C4-2B (cell line): ENCODE measurements around the gene NKD1.

Experiments
- H3K27ac ChIP-seq: fragments of 450-650 bp; 2 replicates; pipeline ENCODE4 v1.5.1; 2017
- ZFX ChIP-seq: fragments of 450-650 bp; IDR thresholded peaks from 2 replicates; pipeline ENCODE4 v1.6.1; 2017
- TF ChIP-seq, protein P1 (sequence below): fragments of 450-650 bp; conservative IDR thresholded peaks from 2 replicates; pipeline ENCODE4 v1.5.1; 2017; ENCODE audit warnings: mild to moderate bottlenecking

NKD1 gene

DNA sequence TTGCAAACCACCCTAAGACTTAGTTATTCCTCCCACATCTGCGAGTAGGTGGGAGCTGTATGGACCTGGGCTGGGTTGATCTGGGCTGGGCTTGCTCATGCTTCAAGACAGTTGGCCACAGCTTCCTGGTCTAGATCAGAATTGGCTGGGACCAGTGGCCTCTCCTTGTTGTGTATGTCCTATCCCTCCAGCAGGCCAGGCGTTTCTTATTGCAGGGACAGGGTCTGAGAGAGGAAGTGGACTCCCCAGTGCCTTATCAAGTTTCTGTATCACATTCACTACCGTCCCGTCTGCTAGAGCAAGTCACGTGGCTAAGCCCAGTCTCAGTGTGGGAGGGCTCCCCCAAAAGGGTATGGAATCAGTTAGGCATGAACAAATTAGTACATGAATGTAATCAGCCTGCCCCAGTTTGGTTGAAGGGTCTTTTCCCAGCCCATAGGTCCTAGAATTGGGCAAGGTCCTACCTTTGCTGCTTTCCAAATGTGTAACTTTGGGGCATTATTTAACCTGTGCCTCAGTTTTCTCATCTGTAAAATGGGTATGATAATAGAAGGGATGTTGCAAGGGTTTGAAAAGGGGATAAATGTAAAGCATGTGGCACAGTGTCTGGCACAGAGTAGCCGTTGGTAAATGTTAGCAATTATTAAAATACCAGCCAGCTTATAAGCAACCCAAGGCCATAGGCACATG is 36.0 kb downstream of the NKD1 start:
- no peak for TF ChIP-seq ZFX
- TF ChIP-seq, protein P1, sequence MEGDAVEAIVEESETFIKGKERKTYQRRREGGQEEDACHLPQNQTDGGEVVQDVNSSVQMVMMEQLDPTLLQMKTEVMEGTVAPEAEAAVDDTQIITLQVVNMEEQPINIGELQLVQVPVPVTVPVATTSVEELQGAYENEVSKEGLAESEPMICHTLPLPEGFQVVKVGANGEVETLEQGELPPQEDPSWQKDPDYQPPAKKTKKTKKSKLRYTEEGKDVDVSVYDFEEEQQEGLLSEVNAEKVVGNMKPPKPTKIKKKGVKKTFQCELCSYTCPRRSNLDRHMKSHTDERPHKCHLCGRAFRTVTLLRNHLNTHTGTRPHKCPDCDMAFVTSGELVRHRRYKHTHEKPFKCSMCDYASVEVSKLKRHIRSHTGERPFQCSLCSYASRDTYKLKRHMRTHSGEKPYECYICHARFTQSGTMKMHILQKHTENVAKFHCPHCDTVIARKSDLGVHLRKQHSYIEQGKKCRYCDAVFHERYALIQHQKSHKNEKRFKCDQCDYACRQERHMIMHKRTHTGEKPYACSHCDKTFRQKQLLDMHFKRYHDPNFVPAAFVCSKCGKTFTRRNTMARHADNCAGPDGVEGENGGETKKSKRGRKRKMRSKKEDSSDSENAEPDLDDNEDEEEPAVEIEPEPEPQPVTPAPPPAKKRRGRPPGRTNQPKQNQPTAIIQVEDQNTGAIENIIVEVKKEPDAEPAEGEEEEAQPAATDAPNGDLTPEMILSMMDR = no peak
- no peak overlapping the region for H3K27ac ChIP-seq

DNA sequence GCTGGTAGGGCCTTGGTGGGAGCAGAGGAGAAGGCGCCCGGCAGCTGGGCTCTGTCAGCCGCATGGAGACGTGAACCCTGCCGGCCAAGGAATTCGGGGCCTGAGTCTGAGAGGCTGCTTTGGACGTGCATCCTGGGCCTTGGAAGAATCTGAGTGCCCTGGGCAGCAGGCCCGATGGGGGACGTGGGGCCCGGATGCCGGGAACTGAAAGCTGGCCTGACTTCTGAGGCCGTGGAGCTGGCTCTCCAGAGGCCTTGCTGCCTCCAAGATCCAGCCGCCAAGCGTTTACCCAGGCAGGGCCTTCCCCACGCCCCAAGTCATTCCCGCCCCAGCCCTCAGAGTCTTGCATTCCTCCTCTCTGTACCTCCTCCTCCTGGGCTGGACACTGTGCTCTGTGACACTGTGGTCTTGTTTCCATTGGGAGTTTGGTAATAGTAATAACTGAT is 37.2 kb downstream of the NKD1 start:
- H3K27ac ChIP-seq = no peak overlapping the region
- TF ChIP-seq ZFX = no peak
- TF ChIP-seq, protein P1 = no peak

DNA sequence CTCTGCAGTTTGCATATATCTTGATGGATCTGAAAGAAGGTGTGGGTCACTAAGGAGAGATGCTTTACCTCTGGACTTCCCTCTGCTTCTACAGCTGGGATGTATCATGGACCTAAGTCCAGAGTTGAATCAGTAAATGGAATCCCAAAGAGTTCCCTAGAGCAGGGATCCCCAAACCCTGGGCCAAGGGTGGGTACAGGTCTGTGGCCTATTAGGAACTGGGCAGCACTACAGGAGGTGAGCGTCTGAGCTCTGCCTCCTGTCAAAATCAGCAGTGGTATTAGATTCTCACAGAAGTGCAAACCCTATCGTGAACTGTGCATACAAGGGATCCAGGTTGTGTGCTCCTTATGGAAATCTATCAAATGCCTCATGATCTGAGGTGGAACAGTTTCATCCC is 39.3 kb downstream of the NKD1 start:
- no peak overlapping the region for H3K27ac ChIP-seq
- no peak for TF ChIP-seq ZFX
- TF ChIP-seq, protein P1 = no peak

DNA sequence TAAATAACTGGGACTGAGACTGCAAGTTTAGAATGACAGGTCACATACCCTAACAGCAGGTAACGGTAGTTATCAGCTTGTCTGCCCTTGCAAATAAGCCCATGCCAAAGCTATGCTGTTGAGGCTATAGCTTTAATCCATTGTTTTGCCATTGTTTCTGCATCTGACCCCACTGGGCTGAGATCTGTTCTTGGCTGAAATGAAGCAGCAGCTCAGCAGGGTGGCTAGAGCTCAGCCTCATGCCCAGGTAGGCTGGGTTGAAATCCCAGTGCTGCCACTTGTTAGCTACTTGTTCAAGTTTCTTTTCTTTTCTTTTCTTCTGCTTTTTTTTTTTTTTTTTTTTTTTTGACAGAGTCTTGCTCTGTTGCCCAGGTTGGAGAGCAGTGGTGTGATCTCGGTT is 40.1 kb downstream of the NKD1 start:
- TF ChIP-seq, protein P1 = no peak
- no peak for TF ChIP-seq ZFX
- H3K27ac ChIP-seq = no peak overlapping the region

DNA sequence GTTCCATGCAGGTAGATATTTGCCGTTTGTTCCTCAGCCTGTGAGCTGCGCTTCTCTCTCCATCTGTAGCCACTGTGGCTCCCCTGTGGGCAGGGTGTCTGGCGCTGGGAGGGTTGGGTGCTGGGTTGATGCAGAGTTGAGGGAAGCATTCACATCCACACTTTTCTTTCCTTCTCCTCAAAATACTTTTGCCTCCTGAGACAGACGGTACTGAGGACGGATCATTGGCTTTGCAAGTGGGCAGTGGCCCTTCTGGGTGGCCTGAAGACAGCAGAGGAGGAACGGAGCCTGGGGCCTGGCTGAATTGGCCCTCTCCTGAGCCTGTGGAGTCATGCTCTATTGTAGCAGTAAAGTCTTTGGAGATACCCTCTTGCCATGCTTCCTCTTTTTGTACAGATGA is 43.0 kb downstream of the NKD1 start:
- peak overlapping the region; percentile 54 for H3K27ac ChIP-seq
- no peak for TF ChIP-seq ZFX
- TF ChIP-seq, protein P1 = no peak

DNA sequence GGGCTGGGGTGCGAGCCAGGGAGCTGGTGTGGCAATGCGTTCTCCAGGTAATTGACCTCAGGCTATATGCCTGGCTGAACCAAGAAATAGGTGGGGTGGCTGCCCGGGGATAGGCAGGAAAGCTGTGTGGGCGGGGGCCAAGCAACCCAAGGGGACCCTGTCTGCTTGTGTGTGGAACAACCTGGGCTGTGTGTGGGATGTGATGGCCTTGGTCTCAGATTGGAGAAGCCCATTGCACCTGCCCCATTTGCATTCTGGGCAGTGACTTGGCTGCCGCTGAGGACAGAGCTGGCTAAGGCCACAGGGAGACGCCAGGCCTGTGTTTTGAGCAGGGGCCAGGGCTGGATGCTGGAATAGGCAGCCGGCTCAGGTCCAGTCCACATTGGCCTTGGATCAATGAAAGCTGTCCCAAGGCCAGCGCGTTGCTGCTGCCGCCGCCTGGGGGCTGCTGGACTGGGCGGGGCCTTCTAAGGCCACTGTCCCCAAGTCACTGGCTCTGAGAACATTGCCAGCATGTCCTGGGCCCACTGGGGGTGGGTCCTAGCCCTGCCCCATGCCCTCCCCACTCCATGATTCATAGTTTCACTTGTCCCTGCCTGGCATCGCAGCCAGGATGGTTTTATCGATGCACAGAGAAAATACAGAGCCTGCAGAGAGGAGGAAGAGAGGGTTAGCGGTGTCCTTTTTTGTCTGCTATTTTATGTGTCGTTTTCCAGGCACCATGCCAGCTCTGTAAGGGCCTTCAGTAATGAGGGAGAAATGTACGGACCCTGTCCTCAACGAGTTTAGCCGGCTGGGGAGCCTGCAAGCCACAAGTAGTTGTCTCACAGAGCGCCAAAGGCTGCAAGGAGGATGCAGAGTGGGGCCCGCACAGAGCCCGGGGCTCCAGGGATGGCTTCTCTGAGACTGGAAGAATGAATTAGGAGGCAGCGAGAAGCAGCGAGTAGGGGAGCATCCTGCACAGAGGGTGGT is 43.9 kb downstream of the NKD1 start:
- TF ChIP-seq ZFX = no peak
- TF ChIP-seq, protein P1 = no peak; the same call in none of the 2 replicates
- peak overlapping the region; percentile 54 for H3K27ac ChIP-seq

DNA sequence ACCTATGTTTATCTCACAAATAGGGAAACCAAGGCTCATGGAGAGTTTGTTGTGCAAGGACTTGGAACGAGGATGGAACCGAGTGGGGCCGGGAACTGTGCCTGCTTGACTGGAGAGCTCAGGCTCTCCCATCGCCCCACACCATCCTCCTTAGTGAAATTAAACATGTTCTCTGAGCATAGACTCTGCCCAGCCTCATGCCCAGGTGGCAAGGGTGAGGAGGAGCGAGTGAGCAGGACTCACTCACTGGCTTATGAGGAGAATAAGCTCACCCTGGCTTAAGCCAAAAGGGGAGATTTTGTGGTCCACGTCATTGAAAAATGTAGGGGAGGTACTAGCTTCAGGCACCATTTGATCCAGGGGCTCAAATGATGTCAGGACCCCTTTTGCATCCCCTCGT is 44.8 kb downstream of the NKD1 start:
- H3K27ac ChIP-seq = peak overlapping the region; percentile 54; the same call in 1 of the 2 replicates
- TF ChIP-seq, protein P1 = no peak
- no peak for TF ChIP-seq ZFX
